GM18505 (cell line): ENCODE data around the gene RAB28.

Experiments used
- ATAC-seq: cut with Tn5 transposase; IDR thresholded peaks from one replicate; pipeline ENCODE4 v1.9.1; 2021; ENCODE audit not compliant: unreplicated experiment
- POLR2A ChIP-seq: IDR thresholded peaks from 4 replicates; pipeline ENCODE4 v1.6.1; 2011; ENCODE audit warnings: borderline replicate concordance; ENCODE audit not compliant: insufficient read depth, insufficient read length; ENCODE audit errors: extremely low read depth

Gene RAB28

GRCh38 chr4:13461191-13461905, 22.8 kb downstream of the RAB28 start:
- no peak for ATAC-seq

DNA sequence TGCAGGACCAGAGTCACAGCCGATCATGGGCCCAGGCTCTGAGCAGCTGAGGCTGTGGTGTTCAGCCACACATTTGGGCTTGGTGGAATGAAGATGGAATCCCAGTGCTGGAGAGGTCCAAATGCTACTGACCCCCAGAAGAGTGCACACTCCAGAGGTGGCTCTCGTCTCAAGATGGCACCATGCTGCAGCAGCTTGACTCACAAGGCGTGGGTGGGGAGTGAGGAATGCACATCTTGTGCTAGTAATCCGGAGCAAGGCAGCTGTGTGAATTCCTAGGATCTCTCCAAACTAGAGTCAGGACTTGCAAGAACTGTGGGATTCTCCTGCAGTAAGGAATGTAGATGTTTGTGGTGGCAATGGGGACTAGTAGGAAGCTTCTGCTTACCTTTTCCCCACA, 28.7 kb downstream of the RAB28 start:
- no peak for TF ChIP-seq POLR2A
- no peak for ATAC-seq

More at GRCh38 chr4:13461191-13461905, 22.8 kb downstream of the RAB28 start:
- TF ChIP-seq POLR2A: no peak

DNA sequence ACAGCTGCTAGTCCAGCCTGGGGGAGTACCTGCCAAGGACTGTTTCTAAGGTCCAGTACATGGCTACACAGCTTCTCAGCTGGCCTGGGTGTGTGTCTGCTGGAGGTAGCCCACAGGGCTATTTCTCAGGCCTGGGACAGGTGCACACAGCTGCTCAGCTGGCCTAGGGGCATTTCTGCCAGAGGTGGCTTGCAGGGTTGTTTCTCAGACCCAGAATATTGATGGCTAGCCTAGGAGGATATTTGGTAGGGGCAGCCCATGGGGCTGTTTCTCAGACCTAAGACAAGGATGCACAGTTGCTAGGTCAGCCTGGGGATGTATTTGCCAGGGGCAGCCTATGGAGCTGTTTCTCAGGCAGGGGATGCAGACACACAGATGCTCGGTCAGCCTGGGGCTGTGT, 29.4 kb downstream of the RAB28 start:
- no peak for TF ChIP-seq POLR2A
- no peak for ATAC-seq

DNA sequence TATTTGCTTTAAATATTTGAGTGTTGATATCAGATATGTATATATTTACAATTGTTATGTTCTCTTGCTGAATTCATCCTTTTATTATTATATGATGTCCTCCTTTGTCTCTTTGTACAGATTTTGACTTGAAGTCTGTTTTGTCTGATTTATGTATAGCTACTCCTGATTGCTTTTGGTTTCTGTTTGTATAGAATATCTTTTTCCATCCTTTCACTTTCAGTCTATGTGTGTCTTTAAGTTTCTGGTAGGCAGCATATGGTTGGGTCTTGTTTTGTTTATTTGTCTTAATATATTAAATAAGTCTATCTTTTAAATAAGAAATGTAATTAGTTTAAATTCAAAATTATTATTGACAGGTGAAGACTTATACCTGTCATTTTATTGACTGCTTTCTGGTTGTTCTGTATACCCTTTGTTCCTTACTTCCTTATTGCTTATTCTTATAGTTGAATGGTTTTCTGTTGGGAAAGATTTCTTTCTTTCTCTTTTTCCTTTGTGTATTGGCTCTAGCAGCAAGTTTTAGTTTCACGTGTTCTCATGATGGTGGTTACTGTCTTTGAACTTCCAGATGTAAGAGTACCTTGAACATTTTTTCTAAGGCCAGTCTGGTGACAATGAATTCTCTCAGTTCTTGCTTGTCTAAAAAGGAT, 31.1 kb downstream of the RAB28 start:
- no peak for ATAC-seq
- no peak for TF ChIP-seq POLR2A

- ATAC-seq: no peak
- TF ChIP-seq POLR2A: no peak
These were observed 34.5 kb downstream of the RAB28 start for GRCh38 chr4:13449590-13449989.

DNA sequence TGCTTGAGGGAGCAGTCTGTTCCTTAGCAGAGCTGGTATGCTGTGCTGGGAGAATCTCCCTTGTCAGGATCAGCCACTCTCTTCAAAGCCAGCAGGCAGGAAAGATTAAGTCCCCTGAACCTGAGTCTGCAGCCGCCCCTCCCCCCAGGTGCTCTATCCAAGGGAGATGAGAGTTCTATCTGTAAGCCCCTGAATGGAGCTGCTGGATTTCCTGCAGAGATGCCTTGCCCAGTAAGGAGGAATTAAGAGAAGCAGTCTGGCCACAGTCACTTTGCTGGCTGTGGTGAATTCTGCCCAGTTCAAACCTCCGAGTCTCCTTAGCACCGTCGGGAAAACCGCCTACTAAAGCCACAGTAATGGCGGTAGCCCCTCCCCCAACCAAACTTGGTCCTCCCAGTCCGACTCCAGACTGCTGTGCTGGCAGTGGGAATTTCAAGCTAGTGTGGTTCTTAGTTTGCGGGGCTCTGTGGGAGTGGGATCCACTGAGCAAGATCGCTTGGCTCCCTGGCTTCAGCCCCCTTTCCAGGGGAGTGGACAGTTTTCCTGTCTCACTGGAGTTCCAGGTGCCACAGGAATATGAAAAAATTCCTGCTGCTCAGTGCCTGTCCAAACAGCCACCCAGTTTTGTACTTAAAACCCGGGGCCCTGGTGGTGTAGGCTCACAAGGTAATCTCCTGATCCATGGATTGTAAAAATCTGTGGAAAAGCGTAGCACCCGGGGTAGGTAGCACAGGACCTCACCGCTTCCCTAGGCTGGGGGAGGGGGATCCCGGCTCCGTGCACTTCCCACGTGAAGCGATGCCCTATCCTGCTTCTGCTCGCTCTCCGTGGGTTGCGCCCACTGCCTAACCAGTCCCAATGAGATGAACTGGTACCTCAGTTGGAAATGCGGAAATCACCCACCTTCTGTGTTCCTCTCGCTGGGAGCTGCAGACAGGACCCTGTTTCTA, 38.0 kb downstream of the RAB28 start:
- no peak for TF ChIP-seq POLR2A
- no peak for ATAC-seq

GRCh38 chr4:13441506-13441905, 42.6 kb downstream of the RAB28 start:
- no peak for ATAC-seq
- TF ChIP-seq POLR2A: no peak

DNA sequence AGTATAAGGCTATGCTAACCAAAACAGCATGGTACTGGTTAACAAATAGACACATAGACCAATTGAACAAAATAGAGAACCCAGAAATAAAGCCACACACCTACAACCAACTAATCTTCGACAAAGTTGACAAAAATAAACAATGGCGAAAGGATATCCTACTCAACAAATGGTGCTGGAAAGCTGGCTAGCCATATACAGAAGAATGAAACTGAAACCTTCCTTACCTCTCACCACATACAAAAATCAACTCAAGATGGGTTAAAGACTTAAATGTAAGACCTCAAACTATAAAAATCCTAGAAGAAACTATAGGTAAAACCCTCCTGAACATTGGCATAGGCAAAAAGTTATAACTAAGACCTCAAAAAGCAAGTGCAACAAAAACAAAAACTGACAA, 47.2 kb downstream of the RAB28 start:
- no peak for TF ChIP-seq POLR2A
- no peak for ATAC-seq

DNA sequence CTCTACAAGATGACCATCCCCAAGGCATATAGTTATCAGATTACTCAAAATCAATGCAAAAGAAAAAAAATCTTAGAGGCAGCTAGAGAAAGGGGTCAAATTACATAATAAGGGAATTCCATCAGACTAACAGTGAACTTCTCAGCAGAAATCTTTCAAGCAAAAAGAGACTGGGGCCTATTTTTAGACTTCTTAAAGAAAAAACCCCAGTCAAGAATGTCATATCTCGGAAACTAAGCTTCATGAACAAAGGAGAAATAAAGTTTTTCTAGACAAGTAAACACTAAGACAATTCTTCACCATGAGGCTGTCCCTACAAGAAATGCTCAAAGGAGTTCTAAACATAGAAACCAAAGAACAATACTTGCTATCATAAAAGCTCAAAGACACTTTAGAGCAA, 51.7 kb downstream of the RAB28 start:
- TF ChIP-seq POLR2A: no peak
- ATAC-seq: no peak

DNA sequence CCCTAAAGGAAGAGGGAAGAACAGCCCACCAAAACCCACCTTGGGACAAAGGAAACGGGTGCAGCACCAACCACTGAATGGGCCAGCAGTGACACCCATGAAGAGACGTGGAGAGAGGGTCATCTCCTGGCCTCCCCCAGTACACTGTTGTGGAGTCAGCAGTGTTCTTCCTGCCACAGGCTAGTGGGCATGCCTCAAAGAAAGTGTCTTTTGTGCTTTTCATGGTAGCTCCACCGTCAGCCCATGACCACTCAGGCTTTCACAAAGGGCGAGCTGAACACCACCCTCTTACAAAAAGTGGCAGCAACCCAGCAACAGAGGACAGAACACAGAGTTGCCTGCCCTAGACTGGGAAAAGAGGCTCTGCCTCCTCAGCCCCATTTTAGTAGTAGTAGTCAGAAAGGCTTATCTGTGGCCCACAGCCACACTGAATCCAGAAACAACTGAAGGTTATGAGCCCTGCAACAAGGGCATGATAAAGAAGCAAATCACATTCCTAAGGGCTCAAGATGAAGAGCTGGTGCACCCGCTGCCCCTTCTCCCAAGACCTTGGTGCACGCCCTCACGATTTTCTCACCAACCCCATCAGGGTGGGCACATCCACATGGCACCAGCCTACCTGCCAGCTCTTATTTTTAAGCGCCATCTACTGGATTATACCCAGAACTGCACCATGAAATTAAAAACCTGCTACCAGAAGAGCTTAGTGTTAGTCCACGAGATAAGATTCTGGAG, 53.1 kb downstream of the RAB28 start:
- no peak for TF ChIP-seq POLR2A
- ATAC-seq: no peak

- no peak for ATAC-seq
- no peak for TF ChIP-seq POLR2A
These were observed 56.4 kb downstream of the RAB28 start for GRCh38 chr4:13427599-13428325.

DNA sequence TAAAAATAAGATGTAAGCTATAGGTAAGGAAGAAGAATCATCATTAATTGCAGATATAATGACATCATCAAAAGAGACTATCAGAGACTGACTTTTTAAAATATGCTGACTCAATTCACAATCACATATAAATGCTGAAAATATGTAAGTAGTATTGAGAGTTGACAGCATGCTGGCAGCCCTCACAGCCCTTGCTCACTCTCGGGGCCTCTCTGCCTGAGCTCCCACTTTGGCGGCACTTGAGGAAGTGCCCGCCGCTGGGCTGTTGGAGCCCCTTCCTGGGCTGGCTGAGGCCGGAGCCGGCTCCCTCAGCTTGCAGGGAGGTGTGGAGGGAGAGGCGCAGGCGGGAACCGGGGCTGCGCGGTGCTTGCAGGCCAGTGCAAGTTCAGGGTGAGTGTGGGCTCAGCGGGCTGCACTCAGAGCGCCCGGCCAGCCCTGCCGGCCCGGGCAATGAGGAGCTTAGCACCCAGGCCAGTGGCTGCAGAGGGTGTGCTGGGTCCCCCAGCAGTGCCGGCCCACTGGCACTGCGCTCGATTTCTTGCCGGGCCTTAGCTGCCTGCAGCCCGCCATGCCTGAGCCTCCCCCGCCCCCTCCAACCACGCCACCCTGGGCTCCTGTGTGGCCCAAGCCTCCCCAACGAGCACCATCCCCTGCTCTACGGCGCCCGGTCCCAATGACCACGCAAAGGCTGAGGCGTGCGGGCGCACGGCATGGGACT, 68.9 kb downstream of the RAB28 start:
- no peak for TF ChIP-seq POLR2A

More for the DNA sequence above, 68.9 kb downstream of the RAB28 start:
- ATAC-seq: no peak
